Omental fat pad (tissue), 4 donors: ENCODE results near the gene B9D2. TPM values are rescaled to one million over a fixed set of nuclear protein-coding genes. Genes with fewer than 3 reads are reported as not detected.

Experiments used
- ATAC-seq: fragments of 150-250 bp; one replicate; pipeline ENCODE4 v1.9.1; 2016; ENCODE audit warnings: mild to moderate bottlenecking, moderate library complexity; ENCODE audit not compliant: low FRiP score
- DNase-seq: peaks from one replicate; pipeline ENCODE4 v3.0.0-alpha.2; 2019; ENCODE audit warnings: low spot score
- CTCF ChIP-seq, 3 donors: fragments of 450-650 bp; IDR thresholded peaks; one replicate each; pipeline ENCODE4 v1.5.1; 2016 to 2017; ENCODE audit warnings: antibody characterized with exemption in 3 of 3, mild to moderate bottlenecking in 3 of 3, moderate library complexity in 2 of 3
- total RNA-seq, 4 donors: library from RNA; depleted of rRNA; stranded (reverse); fragments of >200 nt; gene quantifications; one replicate each; pipeline ENCODE4 v1.1.0, GENCODE V29; 2016

Gene B9D2
- total RNA-seq, 4 donors from 2014 or later, result 3.3 to 6.8 (median 5.1) TPM

GRCh38 chr19:41319500-41320184, 44.3 kb downstream of the B9D2 start:
- no peak for ATAC-seq
- DNase-seq, result no peak
- TF ChIP-seq CTCF (IDR thresholded peaks at IDR 0.05), result no peak

DNA sequence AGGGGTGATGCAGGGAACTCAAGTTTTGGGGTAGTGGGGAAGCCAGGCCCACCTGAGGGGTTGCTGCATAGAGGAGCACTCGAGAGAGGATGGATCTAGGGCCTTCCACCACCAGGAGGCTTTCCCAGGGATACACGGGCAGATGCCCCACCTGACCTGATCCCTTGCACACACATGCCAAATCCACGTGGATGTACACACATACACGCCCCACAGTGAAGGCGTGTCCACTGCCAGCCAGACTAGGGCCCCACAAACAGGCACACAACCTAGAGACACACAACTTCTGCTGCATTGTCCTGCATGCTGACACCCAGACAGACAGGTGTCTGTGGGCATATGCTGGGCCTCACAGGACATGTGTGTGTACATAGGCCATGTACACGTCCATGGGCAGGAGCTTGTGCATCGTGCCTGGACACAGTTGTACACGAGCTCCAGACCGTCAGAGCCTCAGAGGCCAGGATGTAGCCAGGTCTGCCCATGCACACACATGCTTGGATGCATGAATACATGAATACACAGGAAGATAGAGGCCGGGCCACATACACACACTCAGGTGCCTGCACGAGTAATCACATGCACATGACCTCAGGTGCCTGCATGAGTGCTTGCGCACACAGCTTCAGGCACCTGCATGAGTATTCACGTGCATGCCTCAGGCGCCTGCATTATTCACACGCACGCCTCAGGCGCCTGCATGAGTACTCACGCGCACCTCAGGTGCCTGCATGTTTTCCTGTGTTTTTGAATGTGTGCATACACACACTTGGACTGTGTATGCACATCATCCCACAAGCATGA, 45.1 kb downstream of the B9D2 start:
- no peak for TF ChIP-seq CTCF (IDR thresholded peaks at IDR 0.05)
- no peak for DNase-seq
- no peak for ATAC-seq

- DNase-seq, result no peak
- no peak for TF ChIP-seq CTCF (IDR thresholded peaks at IDR 0.05)
- no peak for ATAC-seq
Measured at GRCh38 chr19:41316306-41316920, 47.5 kb downstream of the B9D2 start.

- DNase-seq (no peak), ATAC-seq (no peak)
- no peak for TF ChIP-seq CTCF (IDR thresholded peaks at IDR 0.05)
Measured at GRCh38 chr19:41311613-41312012, 52.3 kb downstream of the B9D2 start.

DNA sequence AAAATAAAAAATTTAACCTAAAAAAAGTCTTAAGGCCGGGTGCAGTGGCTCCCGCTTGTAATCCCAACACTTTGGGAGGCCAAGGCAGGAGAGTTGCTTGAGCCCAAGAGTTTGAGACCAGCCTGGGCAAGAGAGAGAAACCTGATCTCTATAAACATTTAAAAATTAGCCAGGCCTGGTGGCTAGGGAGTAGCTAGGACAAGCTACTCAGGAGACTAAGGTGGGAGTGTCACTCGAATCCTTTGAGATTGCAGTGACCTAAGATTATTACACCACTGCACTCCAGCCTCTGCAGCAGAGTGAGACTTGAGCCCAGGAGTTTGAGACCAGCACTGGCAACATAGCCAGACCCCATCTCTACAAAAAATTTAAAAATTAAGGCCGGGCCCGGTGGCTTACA, 52.9 kb downstream of the B9D2 start:
- no peak for DNase-seq

More for the DNA sequence above, 52.9 kb downstream of the B9D2 start:
- TF ChIP-seq CTCF (IDR thresholded peaks at IDR 0.05), result no peak
- no peak for ATAC-seq
